ENCODE measurements around the gene RIPOR3.

DNA sequence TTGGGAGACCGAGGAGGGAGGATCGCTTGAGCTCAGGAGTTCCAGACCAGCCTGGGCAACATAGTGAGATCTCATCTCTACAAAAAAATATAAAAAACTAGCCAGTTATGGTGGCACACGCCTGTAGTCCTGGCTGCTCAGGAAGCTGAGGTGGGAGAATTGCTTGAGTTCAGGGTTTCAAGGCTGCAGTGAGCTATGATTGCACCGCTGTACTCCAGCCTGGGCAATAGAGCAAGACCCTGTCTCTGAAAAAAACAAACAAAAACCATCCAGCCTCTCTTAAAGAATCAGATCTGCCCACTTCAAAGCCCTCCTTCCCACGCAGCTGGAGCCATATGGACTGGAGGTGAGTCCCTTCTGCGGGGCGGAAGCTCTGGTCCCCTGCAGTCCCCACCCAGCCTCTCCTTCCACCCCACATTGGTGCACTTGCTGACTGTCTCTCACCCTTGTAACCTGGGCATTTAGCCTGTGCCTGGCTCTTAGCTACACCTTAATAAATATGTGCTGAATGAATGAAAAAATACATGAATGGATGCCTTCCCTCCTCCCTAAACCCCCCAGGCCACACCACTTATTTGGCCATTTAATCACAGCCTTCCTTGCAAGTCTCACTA lies 32.9 kb upstream of the RIPOR3 start:
- TF ChIP-seq EZH2phosphoT487 (conservative IDR thresholded peaks at IDR 0.05; ENCODE audit: low read length) = no peak
- no peak for TF ChIP-seq CTCF (IDR thresholded peaks at IDR 0.05; ENCODE audit: insufficient read depth, low read length, poor library complexity, severe bottlenecking)
